IPS-20b (cell line): ENCODE measurements around the gene LRRC25.
"Not testable (repeated sequence)": the region's sequence is repeated elsewhere in the genome, so short reads cannot be mapped to it uniquely, and the experiment has no call there.

Experiments
- H3K27ac ChIP-seq: one replicate; pipeline ENCODE4 v1.5.1; 2013; ENCODE audit warnings: low read length
- H3K27me3 ChIP-seq: 2 replicates; pipeline ENCODE4 v1.6.1; 2013; ENCODE audit warnings: mild to moderate bottlenecking, low read length, inconsistent platforms; ENCODE audit not compliant: insufficient read depth
- H3K36me3 ChIP-seq: 2 replicates; pipeline ENCODE4 v1.6.1; 2013; ENCODE audit warnings: low read depth, mild to moderate bottlenecking, inconsistent platforms, low read length, moderate library complexity; ENCODE audit not compliant: insufficient read depth
- H3K4me1 ChIP-seq: 2 replicates; pipeline ENCODE4 v1.6.1; 2013; ENCODE audit warnings: mild to moderate bottlenecking, control low read depth, inconsistent platforms, low read length, moderate library complexity; ENCODE audit not compliant: insufficient read depth
- H3K4me3 ChIP-seq: 2 replicates; pipeline ENCODE4 v1.5.1; 2013; ENCODE audit warnings: mild to moderate bottlenecking, low read length, inconsistent platforms
- H3K9ac ChIP-seq: 2 replicates; pipeline ENCODE4 v1.6.1; 2013; ENCODE audit warnings: low read depth, mild to moderate bottlenecking, inconsistent platforms, low read length, moderate library complexity
- H3K9me3 ChIP-seq: 2 replicates; pipeline ENCODE4 v1.6.1; 2013; ENCODE audit warnings: mild to moderate bottlenecking, low read depth, low read length, inconsistent platforms; ENCODE audit not compliant: insufficient read depth

The LRRC25 gene

DNA sequence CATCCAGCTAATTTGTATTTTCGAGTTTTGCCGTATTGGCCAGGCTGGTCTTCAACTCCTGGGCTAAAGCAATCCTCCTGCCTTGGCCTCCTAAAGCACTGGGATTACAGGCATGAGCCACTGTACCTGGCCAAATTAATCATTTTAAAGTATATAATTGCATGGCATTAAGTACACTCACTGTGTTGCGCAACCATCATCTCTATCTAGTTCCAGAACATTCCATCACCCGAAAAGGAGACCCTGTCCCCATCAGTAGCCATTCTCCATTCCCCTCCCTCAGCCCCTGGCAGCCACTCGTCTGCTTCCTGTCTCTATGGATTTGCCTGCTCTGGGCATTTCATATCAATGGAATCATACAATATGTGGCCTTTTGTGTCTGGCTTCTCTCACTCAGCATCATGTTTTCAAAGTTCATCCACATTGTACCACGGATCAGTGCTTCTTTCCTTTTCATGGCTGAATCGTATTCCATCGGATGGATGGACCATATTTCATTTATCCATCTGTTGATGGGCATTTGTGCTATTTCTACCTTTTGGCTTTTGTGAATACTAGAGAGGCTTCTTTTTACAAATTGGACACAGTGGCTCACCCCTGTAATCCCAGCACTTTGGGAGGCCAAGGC is 43.9 kb downstream of the LRRC25 start:
- Histone ChIP-seq H3K27ac (no peak overlapping the region), H3K9me3 (peaks cover 4% of the 10 kb centered on the region; the same call in 1 of the 2 replicates), H3K4me1 (no peaks in the 10 kb centered on the region), H3K4me3 (no peak overlapping the region), H3K27me3 (no peaks in the 10 kb centered on the region), H3K36me3 (peaks cover 12% of the 10 kb centered on the region; the same call in 1 of the 2 replicates), H3K9ac (no peak overlapping the region)

DNA sequence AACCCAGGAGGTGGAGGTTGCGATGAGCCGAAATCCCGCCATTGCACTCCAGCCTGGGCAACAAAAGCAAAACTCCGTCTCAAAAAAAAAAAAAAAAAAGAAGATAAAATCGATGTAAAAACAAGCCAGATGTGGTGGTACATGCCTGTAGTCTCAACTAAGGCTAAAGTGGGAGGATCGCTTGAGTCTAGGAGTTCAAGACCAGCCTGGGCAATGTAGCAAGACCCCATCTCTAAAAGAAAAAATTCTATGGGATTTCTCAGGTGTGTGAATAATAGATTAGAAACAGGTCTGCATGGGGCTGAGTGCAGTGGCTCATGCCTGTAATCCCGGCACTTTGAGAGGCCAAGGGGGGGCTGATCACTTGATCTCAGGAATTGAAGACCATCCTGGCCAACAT is 45.9 kb downstream of the LRRC25 start:
- Histone ChIP-seq H3K4me3 (no peak overlapping the region), H3K27ac (no peak overlapping the region), H3K27me3 (no peaks in the 10 kb centered on the region)

DNA sequence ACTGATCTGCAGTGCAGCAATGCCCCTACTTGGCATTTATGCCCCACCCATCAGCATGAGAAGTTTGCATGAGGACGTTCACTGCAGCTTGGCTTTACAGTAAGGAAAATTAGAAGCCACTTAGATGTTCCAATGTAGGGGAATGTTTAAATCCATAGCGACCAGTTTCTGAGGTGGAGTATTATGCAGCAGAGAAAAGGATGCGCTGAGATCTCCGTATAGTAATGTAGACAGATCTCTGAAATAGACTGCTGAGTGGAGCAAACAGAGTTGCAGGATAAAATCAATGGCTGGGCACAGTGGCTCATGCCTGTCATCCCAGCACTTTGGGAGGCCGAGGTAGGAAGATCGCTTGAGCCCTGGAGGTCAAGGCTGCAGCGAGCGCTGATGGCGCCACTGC is 46.9 kb downstream of the LRRC25 start:
- no peak overlapping the region for H3K4me3 ChIP-seq
- H3K27ac ChIP-seq = no peak overlapping the region
- H3K4me1 ChIP-seq = no peaks in the 10 kb centered on the region
- no peaks in the 10 kb centered on the region for H3K36me3 ChIP-seq
- no peaks in the 10 kb centered on the region for H3K9me3 ChIP-seq
- H3K27me3 ChIP-seq = no peaks in the 10 kb centered on the region
- no peak overlapping the region for H3K9ac ChIP-seq

More for the DNA sequence above, 45.9 kb downstream of the LRRC25 start:
- Histone ChIP-seq H3K4me1 (no peaks in the 10 kb centered on the region), H3K9ac (no peak overlapping the region), H3K36me3 (no peaks in the 10 kb centered on the region), H3K9me3 (no peaks in the 10 kb centered on the region)

DNA sequence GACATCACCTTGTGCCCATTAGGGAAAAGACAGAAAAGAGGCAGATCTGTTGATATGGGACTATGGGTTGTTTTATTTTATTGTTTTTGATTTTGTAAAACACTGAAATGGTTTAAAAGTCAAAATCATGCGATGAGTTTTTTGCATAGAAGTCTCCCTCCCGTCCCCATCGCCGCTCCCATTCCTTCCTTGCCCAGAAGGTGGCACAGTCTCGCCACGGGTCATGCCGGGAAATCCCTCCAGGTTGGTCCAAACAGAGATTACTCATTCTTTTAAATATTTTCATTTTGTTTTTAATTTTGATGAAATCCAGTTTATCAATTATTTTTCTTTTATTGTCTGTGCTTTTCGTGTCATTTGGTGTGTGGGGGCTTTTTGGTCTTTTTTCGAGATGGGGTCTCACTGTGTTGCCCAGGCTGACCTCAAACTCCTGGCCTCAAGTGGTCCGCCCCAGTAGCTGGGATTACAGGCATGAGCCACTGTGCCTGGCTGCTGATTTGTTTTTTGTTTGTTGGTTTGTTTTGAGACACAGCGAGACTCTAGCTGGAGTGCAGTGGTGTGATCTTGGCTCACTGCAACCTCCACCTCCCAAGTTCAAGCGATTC is 47.8 kb downstream of the LRRC25 start:
- no peak overlapping the region for H3K27ac ChIP-seq

DNA sequence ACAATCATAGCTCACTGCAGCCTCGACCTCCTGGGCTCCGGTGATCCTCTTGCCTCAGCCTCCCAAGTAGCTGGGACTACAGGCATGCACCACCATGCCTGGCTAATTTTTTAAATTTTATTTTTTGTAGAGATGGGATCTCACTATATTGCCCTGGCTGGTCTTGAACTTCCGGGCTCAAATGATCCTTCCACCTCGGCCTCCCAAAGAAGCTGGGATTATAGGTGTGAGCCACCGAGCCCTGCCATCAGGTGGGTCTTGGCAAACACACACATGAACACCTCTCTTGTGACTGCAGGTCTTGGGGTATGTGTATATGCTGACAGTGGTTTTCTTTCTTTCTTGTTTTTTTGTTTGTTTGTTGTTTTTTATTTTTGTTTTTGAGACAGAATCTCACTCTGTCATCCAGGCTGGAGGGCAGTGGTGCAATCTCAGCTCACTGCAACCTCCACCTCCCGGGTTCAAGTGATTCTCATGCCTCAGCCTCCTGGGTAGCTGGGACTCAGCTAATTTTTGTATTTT is 48.5 kb downstream of the LRRC25 start:
- H3K27ac ChIP-seq, H3K4me3 ChIP-seq, H3K27me3 ChIP-seq, H3K9ac ChIP-seq, H3K9me3 ChIP-seq, H3K36me3 ChIP-seq, H3K4me1 ChIP-seq: not testable (repeated sequence)

More for the DNA sequence above, 47.8 kb downstream of the LRRC25 start:
- Histone ChIP-seq H3K27me3 (no peaks in the 10 kb centered on the region), H3K4me3 (no peak overlapping the region), H3K36me3 (no peaks in the 10 kb centered on the region), H3K9me3 (no peaks in the 10 kb centered on the region), H3K9ac (no peak overlapping the region), H3K4me1 (no peaks in the 10 kb centered on the region)

DNA sequence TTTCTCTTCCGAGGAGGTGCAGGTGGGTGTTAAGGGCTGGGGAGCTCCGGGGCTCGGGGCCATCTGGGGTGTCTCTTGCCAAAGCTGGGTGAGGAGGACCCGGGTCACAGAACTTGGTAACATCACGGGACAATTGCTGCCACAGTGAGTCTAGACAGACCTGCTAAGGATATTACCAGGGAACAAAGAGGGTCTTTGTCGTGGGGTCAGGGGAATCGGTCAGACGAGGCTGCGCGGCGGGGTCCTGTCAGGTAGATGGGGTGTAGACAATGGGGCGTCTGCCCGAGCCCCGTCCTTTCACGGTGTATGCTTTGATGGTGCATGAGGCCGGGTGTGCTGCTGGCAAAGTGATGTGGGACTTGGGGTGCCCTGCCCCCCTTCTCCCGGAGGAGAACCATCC is 49.3 kb downstream of the LRRC25 start:
- Histone ChIP-seq H3K9me3 (no peaks in the 10 kb centered on the region), H3K9ac (no peak overlapping the region), H3K27me3 (no peaks in the 10 kb centered on the region), H3K4me1 (no peaks in the 10 kb centered on the region), H3K4me3 (no peak overlapping the region), H3K36me3 (no peaks in the 10 kb centered on the region; the same call in 1 of the 2 replicates), H3K27ac (no peak overlapping the region)

DNA sequence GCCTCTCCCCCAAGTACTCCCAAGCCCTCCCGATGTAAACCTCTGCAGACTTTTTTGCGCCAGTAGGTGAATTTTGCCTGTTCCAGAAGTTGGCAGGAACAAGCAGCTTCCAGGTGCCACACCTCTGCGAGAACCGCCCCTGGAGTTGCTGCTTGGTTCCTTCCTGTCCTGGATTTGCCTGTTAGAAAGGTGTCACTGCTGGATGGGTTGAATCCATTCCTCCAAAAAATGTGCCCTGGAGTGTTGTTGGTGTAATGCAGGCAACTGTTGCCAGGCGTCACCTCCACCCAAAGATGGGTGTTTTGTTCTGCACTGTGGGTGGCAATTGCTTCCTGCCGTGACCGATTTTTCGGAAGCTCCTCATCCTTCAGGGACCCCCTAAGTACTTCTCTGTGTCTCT is 51.3 kb downstream of the LRRC25 start:
- Histone ChIP-seq H3K4me1 (peaks cover 4% of the 10 kb centered on the region), H3K9me3 (no peaks in the 10 kb centered on the region), H3K27me3 (no peaks in the 10 kb centered on the region), H3K36me3 (no peaks in the 10 kb centered on the region; the same call in 1 of the 2 replicates), H3K9ac (no peak overlapping the region), H3K27ac (no peak overlapping the region), H3K4me3 (no peak overlapping the region)

DNA sequence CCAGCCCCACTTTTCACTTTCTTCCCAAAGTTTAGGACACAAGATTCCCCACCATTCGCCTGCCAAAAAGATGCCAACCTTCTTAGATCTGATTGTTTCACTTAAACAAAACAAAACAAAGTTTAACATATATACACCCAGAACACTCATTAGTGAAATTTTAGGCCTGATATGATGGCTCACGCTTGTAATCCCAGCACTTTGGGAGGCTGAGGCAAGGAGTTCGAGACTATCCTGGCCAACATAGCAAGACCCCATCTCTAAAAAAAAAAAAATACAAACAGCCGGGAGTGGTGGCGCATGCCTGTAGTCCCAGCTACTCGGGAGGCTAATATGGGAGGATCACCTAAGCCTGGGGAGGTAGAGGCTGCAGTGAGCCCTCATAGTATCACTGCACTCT is 52.1 kb downstream of the LRRC25 start:
- Histone ChIP-seq H3K27ac (no peak overlapping the region), H3K27me3 (no peaks in the 10 kb centered on the region), H3K36me3 (no peaks in the 10 kb centered on the region; the same call in 1 of the 2 replicates), H3K4me3 (no peak overlapping the region), H3K9ac (no peak overlapping the region), H3K9me3 (no peaks in the 10 kb centered on the region), H3K4me1 (peaks cover 4% of the 10 kb centered on the region)

DNA sequence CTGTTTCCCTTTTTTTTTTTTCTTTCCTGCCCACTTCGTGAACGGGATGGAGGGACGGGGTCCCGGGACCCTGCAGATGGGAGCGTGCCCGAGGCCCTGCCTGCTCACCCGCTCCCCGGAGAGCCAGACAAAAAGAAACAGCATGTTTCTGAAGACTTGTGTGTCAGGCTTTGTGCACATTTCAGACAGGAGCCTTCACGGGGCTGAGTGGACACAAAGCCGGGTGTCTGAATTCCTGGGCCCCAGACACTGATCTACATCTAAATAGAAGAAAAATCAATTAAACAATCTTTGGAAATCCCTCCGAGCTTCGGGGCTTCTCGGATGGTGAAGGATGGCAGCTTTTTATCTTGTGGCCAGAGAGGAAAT is 52.9 kb downstream of the LRRC25 start:
- H3K27me3 ChIP-seq = no peaks in the 10 kb centered on the region
- no peak overlapping the region for H3K4me3 ChIP-seq
- H3K36me3 ChIP-seq = no peaks in the 10 kb centered on the region; the same call in 1 of the 2 replicates
- H3K27ac ChIP-seq = no peak overlapping the region
- H3K9me3 ChIP-seq = no peaks in the 10 kb centered on the region
- H3K9ac ChIP-seq = peak overlapping the region; percentile 13; the same call in 1 of the 2 replicates
- peaks cover 4% of the 10 kb centered on the region for H3K4me1 ChIP-seq

DNA sequence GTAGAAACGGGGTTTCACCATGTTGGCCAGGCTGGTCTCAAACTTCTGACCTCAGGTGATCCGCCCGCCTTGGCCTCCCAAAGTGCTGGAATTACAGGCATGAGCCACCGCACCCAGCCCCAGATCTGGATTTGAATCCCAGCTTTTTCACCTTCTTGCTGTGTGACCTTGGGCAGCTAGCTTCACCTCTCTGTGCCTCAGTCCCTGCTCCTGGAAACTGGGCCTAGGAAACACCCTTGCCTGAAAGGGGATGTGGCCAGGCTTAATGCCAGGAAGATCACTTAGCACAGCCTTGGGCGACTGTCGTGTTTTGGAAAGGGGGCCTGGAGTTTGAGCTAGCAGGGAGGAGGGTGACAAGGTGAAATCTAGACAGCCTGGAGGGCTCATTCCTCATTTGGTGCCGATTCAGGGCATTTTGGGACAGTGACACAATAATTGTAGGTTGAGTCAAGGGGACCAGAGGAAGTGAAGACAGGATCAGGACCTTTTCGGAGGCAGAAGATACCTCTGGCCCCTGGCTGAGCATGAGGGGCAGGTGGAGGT is 55.3 kb downstream of the LRRC25 start:
- no peaks in the 10 kb centered on the region; the same call in 1 of the 2 replicates for H3K36me3 ChIP-seq
- no peak overlapping the region for H3K9ac ChIP-seq
- no peaks in the 10 kb centered on the region for H3K9me3 ChIP-seq
- no peak overlapping the region for H3K4me3 ChIP-seq
- H3K4me1 ChIP-seq = peaks cover 4% of the 10 kb centered on the region
- no peak overlapping the region for H3K27ac ChIP-seq
- no peaks in the 10 kb centered on the region for H3K27me3 ChIP-seq
